ENCODE results near the gene ACOT6.
"Not testable (repeated sequence)": the region's sequence is repeated elsewhere in the genome, so short reads cannot be mapped to it uniquely, and the experiment has no call there.

Gene ACOT6

GRCh38 chr14:73651005-73651404, 38.7 kb downstream of the ACOT6 start:
- DNase-seq (ENCODE audit: low read depth in 2 of 2): no peak

- no peak for DNase-seq (ENCODE audit: low read depth in 2 of 2)
These were observed 43.5 kb downstream of the ACOT6 start for GRCh38 chr14:73655851-73656250.

- DNase-seq (ENCODE audit: low read depth in 2 of 2): not testable (repeated sequence)
These were observed 46.9 kb downstream of the ACOT6 start for GRCh38 chr14:73659202-73659601.

DNA sequence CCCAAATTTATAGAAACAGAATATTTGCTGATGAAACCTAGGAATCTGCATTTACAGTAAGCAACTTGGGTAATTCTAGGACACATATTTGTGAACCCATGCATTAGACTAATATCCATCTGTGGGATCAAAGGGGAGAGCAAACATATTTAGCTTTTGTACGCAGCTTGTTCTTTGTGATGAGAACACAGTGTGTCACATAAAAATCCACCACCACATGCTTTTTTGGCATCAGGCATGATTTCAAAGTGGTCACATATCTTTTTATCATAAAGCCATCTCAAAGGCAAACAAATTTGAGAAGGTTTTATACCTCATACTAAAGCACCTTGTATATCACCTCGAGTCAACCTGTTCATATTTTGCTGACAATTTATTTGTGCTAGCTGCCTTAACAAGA, 48.2 kb downstream of the ACOT6 start:
- DNase-seq (ENCODE audit: low read depth in 2 of 2): no peak

DNA sequence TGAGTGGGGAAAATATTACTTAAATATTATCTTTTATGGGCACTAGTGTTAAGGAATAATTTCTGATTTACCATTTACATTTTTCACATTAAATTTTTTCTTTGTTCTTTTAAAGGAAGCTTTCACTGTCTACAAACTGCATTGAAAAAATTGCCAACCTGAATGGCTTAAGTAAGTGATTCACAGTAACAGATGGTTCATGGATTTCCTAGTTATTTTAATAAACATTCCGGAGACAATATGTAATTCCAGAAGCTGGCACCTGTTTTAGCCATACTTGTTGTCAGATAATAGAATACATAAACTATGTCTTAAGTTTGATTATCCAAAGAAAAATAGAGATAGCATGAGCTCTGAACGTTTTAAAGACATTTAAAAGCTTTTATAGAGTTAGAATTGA, 49.6 kb downstream of the ACOT6 start:
- DNase-seq (ENCODE audit: low read depth in 2 of 2): no peak

DNA sequence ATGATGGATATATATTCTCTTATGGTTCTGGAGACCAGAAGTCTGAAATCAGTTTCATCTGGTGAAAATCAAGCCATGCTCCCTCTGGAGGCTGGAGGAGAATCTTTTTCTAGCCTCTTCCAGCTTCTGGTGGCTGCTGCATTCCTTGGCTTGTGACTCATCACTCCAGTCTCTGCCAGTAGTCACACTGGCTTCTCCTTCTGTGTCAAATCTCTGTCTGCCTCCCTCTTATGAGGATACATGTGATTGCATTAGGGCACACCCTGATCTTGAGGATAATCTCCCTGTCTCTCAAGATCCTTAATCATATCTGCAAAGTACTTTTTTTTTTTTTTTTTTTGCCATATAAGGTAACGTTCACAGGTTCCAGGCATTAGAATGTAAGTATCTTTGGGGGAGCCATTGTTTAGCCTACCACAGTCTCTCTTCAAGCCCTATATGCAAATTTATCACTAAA, 50.2 kb downstream of the ACOT6 start:
- DNase-seq (ENCODE audit: low read depth in 2 of 2): no peak

- DNase-seq (ENCODE audit: low read depth in 2 of 2): no peak
These were observed 51.4 kb downstream of the ACOT6 start for GRCh38 chr14:73663548-73664212.

- no peak for DNase-seq (ENCODE audit: low read depth in 2 of 2)
These were observed 52.8 kb downstream of the ACOT6 start for GRCh38 chr14:73665130-73665529.

- no peak for DNase-seq (ENCODE audit: low read depth in 2 of 2)
These were observed 54.3 kb downstream of the ACOT6 start for GRCh38 chr14:73666583-73666982.

GRCh38 chr14:73667854-73668253, 55.5 kb downstream of the ACOT6 start:
- DNase-seq (ENCODE audit: low read depth in 2 of 2): no peak
